ENCODE data around the gene KPNB1.

The KPNB1 gene

GRCh38 chr17:47636273-47637030 lies 13.3 kb upstream of the KPNB1 start:
- DNase-seq (ENCODE audit: insufficient read length, low spot score) (no peak), FAIRE-seq (no peak)
- no peak for TF ChIP-seq CTCF (IDR thresholded peaks at IDR 0.05; ENCODE audit: insufficient read depth, missing control alignments)

- no peak for TF ChIP-seq CTCF (IDR thresholded peaks at IDR 0.05; ENCODE audit: insufficient read depth, missing control alignments)
- no peak for DNase-seq (ENCODE audit: insufficient read length, low spot score)
- no peak for FAIRE-seq
These were observed 10.8 kb upstream of the KPNB1 start for GRCh38 chr17:47638903-47639302.

GRCh38 chr17:47640076-47640475 lies 9.6 kb upstream of the KPNB1 start:
- DNase-seq (ENCODE audit: insufficient read length, low spot score) (no peak), FAIRE-seq (no peak)
- TF ChIP-seq CTCF (IDR thresholded peaks at IDR 0.05; ENCODE audit: insufficient read depth, missing control alignments): no peak

GRCh38 chr17:47641202-47641601 lies 8.5 kb upstream of the KPNB1 start:
- FAIRE-seq: no peak
- TF ChIP-seq CTCF (IDR thresholded peaks at IDR 0.05; ENCODE audit: insufficient read depth, missing control alignments): no peak
- no peak for DNase-seq (ENCODE audit: insufficient read length, low spot score)

GRCh38 chr17:47643116-47643515 lies 6.6 kb upstream of the KPNB1 start:
- no peak for TF ChIP-seq CTCF (IDR thresholded peaks at IDR 0.05; ENCODE audit: insufficient read depth, missing control alignments)
- DNase-seq (ENCODE audit: insufficient read length, low spot score) (no peak), FAIRE-seq (no peak)

GRCh38 chr17:47644324-47644723 lies 5.4 kb upstream of the KPNB1 start:
- no peak for TF ChIP-seq CTCF (IDR thresholded peaks at IDR 0.05; ENCODE audit: insufficient read depth, missing control alignments)
- FAIRE-seq (no peak), DNase-seq (ENCODE audit: insufficient read length, low spot score) (no peak)

- FAIRE-seq: no peak
- no peak for TF ChIP-seq CTCF (IDR thresholded peaks at IDR 0.05; ENCODE audit: insufficient read depth, missing control alignments)
- DNase-seq (ENCODE audit: insufficient read length, low spot score): no peak
These were observed 329 bp downstream of the KPNB1 start for GRCh38 chr17:47649972-47650524.
